Activated CD8-positive, alpha-beta T cell treated with anti-CD3 and anti-CD28 coated beads, Interleukin-2, amount 10 ng/mL, durations not matched to agents 7 days and 5 days (primary cell): ENCODE measurements around the gene SDR42E2. TPM values are rescaled to one million over a fixed set of nuclear protein-coding genes. Genes with fewer than 3 reads are reported as not detected.
"Not testable (repeated sequence)": the region's sequence is repeated elsewhere in the genome, so short reads cannot be mapped to it uniquely, and the experiment has no call there.

Source experiments
- ATAC-seq: fragments of 150-1000 bp; cut with Tn5 transposase; one replicate; pipeline ENCODE4 v1.10.0; 2021; ENCODE audit warnings: moderate library complexity
- CTCF ChIA-PET: fragments of 350-600 bp; sonication (Branson Sonifier 250); formaldehyde crosslinking; loops from one replicate; lab custom pipeline; 2021; ENCODE audit warnings: antibody characterized with exemption; lab: Charles Lee
- POLR2A ChIA-PET: fragments of 350-600 bp; sonication (Branson Sonifier 250); formaldehyde crosslinking; loops from one replicate; lab custom pipeline; 2021; ENCODE audit warnings: antibody characterized with exemption; lab: Charles Lee
- DNase-seq: peaks from one replicate; pipeline ENCODE4 v3.0.0-alpha.2; 2020
- H3K27ac Mint-ChIP-seq: one replicate; pipeline ENCODE4 v1.8.0; 2021; ENCODE audit warnings: mild to moderate bottlenecking, mixed read lengths
- H3K27me3 Mint-ChIP-seq: one replicate; pipeline ENCODE4 v1.8.0; 2021; ENCODE audit warnings: low read depth, mixed read lengths
- H3K36me3 Mint-ChIP-seq: one replicate; pipeline ENCODE4 v1.8.0; 2021; ENCODE audit warnings: low read depth, mixed read lengths
- H3K4me1 Mint-ChIP-seq: one replicate; pipeline ENCODE4 v1.8.0; 2021; ENCODE audit warnings: low read depth, mixed read lengths
- H3K4me3 Mint-ChIP-seq: one replicate; pipeline ENCODE4 v1.8.0; 2021; ENCODE audit warnings: mild to moderate bottlenecking, mixed read lengths
- H3K9me3 Mint-ChIP-seq: one replicate; pipeline ENCODE4 v1.8.0; 2022; ENCODE audit warnings: mixed read lengths; ENCODE audit not compliant: insufficient read depth
- total RNA-seq, 2 experiments: library from RNA; stranded (reverse); gene quantifications; one replicate each; pipeline ENCODE4 v1.2.3, GENCODE V29; 2021

Gene SDR42E2
- total RNA-seq, 2 experiments from 2014 or later: 0.16 TPM; not detected in 1

DNA sequence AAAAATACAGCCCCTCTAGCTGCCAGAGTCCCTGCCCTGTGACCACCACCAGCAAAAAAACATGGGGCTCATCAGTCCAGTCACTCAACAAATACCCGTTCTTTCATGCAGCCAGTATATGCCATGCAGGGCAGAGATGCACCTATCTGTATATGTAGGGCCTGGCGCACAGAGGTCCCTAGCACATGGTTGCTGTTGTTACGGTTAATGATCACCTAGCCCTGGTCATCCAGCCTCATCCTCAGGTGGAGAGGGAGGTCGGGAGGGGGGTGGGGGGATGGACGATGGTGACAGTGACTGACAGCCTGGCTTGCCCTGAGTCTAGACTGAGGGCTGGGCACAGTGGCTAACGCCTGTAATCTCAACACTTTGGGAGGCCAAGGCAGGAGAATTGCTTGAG lies 1.5 kb downstream of the SDR42E2 start:
- POLR2A ChIA-PET: no interaction called here
- Mint-ChIP-seq H3K36me3 (no peaks in the 10 kb centered on the region), H3K27ac (no peak overlapping the region), H3K9me3 (no peaks in the 10 kb centered on the region), H3K4me1 (no peaks in the 10 kb centered on the region), H3K27me3 (peaks cover 28% of the 10 kb centered on the region), H3K4me3 (no peak overlapping the region)
- CTCF ChIA-PET: no interaction called here
- ATAC-seq (no peak), DNase-seq (no peak)

DNA sequence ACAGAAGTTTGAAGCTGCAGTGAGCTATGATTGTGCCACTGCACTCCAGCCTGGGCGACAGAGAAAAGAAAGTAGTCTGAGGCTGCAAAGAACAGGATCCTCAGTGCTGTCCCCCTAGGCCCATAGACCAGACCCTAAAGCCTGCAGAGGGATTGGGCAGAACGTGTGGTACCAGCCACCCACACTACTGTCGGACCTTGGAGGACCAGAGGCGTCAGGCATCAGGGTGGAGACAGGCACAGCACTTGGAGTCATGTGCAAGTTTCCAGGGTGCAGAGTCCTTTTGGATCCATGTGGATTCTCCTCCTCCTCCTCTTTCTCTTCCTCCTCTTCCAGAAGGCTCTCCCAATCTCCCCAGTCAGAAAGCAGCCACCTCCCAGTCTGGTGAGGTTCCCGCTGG lies 2.2 kb downstream of the SDR42E2 start:
- ChIA-PET POLR2A (no interaction called here), CTCF (interaction anchor here (1.1 to 1.4 kb wide), 2 partner anchors 24 to 65 kb away, joined by 3 to 5 read pairs; no protein-coding TSS in a partner anchor)
- no peaks in the 10 kb centered on the region for H3K4me1 Mint-ChIP-seq
- no peaks in the 10 kb centered on the region for H3K9me3 Mint-ChIP-seq
- H3K36me3 Mint-ChIP-seq: no peaks in the 10 kb centered on the region
- H3K27me3 Mint-ChIP-seq: peaks cover 28% of the 10 kb centered on the region
- no peak for ATAC-seq
- H3K27ac Mint-ChIP-seq: no peak overlapping the region
- H3K4me3 Mint-ChIP-seq: no peak overlapping the region
- DNase-seq: no peak

DNA sequence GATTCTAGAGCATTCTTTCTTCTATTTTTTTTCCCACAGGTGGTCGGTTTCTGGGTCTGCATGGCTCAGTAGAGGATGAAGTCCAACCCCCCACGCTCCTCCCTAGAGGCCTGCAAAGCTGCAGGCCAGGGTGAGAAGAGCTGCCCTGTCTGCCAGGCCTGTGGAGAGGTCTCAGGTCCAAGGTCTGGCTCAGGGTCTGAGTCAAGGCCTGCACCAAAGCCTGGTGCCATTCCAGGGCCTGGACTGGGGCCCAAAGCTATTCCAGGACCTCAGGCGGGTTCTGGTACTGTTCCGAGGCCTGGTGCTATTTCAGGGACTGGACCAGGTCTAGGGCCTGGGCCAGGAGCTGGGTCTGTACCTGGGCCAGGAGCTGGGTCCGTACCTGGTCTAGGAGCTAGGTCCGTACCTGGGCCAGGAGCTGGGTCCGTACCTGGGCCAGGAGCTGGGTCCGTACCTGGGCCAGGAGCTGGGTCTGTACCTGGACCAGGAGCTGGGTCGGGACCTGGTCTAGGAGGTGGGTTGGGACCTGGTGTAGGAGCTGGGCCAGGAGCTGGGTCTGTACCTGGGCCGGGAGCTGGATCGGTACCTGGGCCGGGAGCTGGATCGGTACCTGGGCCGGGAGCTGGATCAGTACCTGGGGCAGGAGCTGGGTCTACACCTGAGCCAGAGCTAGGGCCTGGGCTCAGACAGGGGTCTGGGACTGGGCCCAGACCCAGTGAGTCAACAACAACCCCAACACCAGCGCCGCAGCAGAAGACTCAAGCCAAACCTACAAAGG lies 3.4 kb downstream of the SDR42E2 start:
- H3K4me3 Mint-ChIP-seq: no peak overlapping the region
- DNase-seq: no peak
- H3K27ac Mint-ChIP-seq: no peak overlapping the region
- H3K27me3 Mint-ChIP-seq: peaks cover 16% of the 10 kb centered on the region
- no peaks in the 10 kb centered on the region for H3K4me1 Mint-ChIP-seq
- H3K36me3 Mint-ChIP-seq: no peaks in the 10 kb centered on the region
- ATAC-seq: no peak
- ChIA-PET POLR2A (no interaction called here), CTCF (interaction anchor here (1.4 kb wide), 1 partner anchor 23 kb away, joined by 5 read pairs; no protein-coding TSS in a partner anchor)
- no peaks in the 10 kb centered on the region for H3K9me3 Mint-ChIP-seq

DNA sequence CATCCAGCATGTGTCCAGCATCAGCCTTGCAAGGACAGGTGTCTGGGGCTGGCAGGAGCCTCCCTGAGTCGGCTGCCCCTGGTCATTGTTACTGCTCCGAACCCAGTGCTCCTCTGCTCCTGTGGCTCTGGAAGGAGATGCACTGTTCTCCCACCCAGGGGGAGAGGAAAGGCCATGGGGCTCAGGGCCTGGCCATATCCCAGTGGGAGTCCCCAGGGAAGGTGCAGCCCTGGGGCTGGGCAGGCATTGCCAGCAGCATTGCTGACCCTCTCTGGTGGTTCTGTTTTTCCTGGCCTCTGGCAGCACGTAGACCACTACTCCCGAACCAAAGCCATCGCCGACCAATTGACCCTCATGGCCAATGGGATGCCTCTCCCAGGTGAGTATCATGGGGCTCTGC lies 9.6 kb downstream of the SDR42E2 start:
- no peaks in the 10 kb centered on the region for H3K4me1 Mint-ChIP-seq
- ChIA-PET POLR2A (no interaction called here), CTCF (interaction anchor here (0.8 kb wide), 1 partner anchor 16 kb away, joined by 3 read pairs; no protein-coding TSS in a partner anchor)
- DNase-seq (no peak), ATAC-seq (no peak)
- H3K27me3 Mint-ChIP-seq: no peaks in the 10 kb centered on the region
- no peaks in the 10 kb centered on the region for H3K36me3 Mint-ChIP-seq
- H3K27ac Mint-ChIP-seq: no peak overlapping the region
- H3K4me3 Mint-ChIP-seq: no peak overlapping the region
- no peaks in the 10 kb centered on the region for H3K9me3 Mint-ChIP-seq

DNA sequence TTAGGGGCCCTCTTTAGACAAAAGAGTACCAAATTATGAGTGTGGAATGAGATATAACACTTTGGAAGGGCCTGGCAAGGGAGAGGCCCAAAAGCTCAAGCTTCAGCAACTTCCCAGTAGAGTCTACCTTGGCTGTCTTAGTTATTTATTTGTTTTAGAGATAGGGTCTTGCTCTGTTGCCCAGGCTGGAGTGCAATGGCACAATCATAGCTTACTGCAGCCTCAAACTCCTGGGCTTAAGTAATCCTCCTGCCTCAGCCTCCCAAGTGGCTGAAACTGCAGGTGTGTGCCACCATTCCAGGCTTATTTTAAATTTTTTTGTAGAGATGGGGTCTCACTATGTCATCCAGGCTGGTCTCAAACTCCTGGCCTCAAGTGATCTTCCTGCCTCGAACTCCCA lies 10.3 kb downstream of the SDR42E2 start:
- H3K9me3 Mint-ChIP-seq, ATAC-seq, H3K4me1 Mint-ChIP-seq, DNase-seq, H3K36me3 Mint-ChIP-seq, H3K27ac Mint-ChIP-seq, POLR2A ChIA-PET, H3K27me3 Mint-ChIP-seq, H3K4me3 Mint-ChIP-seq: not testable (repeated sequence)
- CTCF ChIA-PET: interaction anchor here (0.8 kb wide), 1 partner anchor 16 kb away, joined by 3 read pairs; no protein-coding TSS in a partner anchor

DNA sequence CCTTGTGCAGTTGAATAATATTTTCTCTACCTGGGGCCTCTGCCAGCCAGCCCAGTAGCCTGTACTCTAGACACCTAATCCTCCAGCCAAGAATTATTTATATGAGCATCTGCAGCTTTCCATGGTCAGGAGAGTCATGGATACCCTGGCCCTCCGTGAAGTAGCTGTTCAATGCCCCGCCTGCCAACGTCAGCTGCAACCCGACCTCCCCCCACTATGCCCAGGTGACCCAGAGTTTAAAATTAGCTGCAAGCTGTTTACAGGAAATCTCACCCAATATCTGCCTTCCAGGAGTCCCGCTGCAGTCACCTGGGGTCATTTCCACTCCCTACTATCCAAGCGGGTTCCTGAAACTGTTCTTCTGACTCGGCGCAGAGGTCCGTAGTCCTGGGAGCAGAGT lies 12.3 kb downstream of the SDR42E2 start:
- DNase-seq (no peak), ATAC-seq (no peak)
- no peak overlapping the region for H3K27ac Mint-ChIP-seq
- ChIA-PET POLR2A (no interaction called here), CTCF (interaction anchor here (1.2 to 1.5 kb wide), 2 partner anchors 14 to 97 kb away, joined by 6 to 8 read pairs; no protein-coding TSS in a partner anchor)
- no peaks in the 10 kb centered on the region for H3K36me3 Mint-ChIP-seq
- H3K27me3 Mint-ChIP-seq: no peaks in the 10 kb centered on the region
- H3K4me3 Mint-ChIP-seq: no peak overlapping the region
- H3K4me1 Mint-ChIP-seq: no peaks in the 10 kb centered on the region
- no peaks in the 10 kb centered on the region for H3K9me3 Mint-ChIP-seq

DNA sequence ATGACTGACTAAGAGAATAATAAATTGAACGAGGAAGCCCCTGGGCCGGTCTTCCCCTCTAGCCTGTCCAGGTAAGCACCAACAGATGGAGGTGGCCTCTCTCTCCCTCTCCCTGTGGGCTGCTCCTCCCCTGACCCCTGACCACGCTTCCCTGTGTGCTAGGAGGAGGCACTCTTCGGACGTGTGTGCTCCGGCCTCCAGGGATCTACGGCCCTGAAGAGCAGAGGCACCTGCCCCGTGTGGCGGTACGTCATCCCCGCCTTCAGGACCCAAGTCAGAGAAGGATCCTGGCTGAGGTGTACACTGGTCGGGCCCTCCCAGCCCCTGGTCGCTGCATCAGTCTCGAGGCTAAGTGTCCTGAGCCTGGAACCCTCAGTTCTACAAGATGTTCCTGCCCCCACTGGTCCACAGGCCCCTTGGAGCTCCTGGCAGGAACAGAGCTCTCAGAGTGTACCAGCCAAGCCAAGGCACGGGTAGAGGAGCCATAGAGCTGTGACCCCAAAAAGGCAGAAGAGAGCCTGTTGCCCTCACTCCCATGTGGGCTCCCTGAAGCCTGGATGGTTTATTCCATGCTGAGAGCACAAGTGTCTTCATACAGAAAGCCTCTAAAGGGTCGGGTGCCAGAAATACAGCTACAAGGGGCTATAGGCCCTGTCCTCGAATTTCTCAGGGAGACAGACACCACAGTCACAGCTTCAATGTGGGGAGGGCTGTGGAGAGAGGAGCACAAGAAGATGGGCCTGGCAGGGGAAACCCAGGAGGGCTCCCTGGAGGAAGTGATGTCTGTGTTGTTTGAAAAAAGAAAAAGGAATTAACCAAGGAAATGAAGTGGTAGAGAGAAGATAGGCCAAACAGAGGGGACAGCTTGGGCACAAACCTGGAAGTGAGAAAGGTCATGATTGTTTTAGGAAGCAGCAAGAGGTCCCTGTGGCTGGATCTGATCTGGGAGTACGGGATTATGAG lies 15.9 kb downstream of the SDR42E2 start:
- no peaks in the 10 kb centered on the region for H3K27me3 Mint-ChIP-seq
- DNase-seq (no peak), ATAC-seq (no peak)
- no peak overlapping the region for H3K27ac Mint-ChIP-seq
- no peak overlapping the region for H3K4me3 Mint-ChIP-seq
- no peaks in the 10 kb centered on the region for H3K4me1 Mint-ChIP-seq
- ChIA-PET CTCF (interaction anchor here (1.6 to 1.9 kb wide), 2 partner anchors 9 to 11 kb away, joined by 4 to 9 read pairs; no protein-coding TSS in a partner anchor), POLR2A (no interaction called here)
- no peaks in the 10 kb centered on the region for H3K9me3 Mint-ChIP-seq
- no peaks in the 10 kb centered on the region for H3K36me3 Mint-ChIP-seq

DNA sequence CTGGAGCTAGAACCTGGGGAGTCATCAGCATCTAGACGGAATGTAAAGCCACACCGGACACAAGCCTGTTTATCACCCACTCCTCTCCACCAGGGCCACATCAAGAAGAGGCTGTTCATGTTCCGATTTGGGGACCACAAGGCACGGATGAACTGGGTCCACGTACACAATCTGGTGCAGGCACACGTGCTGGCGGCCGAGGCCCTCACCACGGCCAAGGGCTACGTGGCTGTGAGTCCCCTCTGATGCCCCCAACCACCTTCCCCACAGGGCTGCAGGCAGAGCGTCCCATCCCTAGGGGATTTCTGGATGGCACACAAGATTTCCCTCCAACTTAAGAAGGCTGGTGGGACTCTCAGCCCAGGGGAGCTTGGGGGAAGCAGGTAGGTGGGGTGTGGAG lies 19.1 kb downstream of the SDR42E2 start:
- ChIA-PET POLR2A (no interaction called here), CTCF (interaction anchor here (1.2 kb wide), 1 partner anchor 104 kb away, joined by 3 read pairs; no protein-coding TSS in a partner anchor)
- H3K4me3 Mint-ChIP-seq: no peak overlapping the region
- H3K36me3 Mint-ChIP-seq: no peaks in the 10 kb centered on the region
- no peaks in the 10 kb centered on the region for H3K9me3 Mint-ChIP-seq
- DNase-seq (no peak), ATAC-seq (no peak)
- no peaks in the 10 kb centered on the region for H3K27me3 Mint-ChIP-seq
- no peak overlapping the region for H3K27ac Mint-ChIP-seq
- no peaks in the 10 kb centered on the region for H3K4me1 Mint-ChIP-seq

DNA sequence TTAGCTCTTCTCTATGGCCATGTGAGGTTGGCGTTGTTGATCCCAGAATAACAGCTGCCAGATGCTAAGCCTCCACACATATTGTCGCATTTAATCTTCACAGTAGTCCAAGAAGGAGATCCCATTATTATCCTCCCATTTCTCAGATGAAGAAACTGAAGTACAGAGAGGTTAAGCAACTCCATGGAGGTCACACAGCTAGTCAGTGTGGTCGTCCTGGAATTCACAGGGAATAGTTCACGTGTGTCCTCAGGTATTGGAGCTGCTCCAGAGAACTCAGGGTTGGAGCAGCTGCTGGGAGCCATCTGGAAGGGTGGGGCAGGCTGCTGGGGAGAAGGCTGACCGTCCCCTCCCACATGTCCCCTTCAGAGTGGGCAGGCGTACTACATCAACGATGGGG lies 19.5 kb downstream of the SDR42E2 start:
- DNase-seq (no peak), ATAC-seq (no peak)
- no peaks in the 10 kb centered on the region for H3K4me1 Mint-ChIP-seq
- H3K9me3 Mint-ChIP-seq: no peaks in the 10 kb centered on the region
- ChIA-PET POLR2A (no interaction called here), CTCF (no interaction called here)
- H3K27ac Mint-ChIP-seq: no peak overlapping the region
- no peak overlapping the region for H3K4me3 Mint-ChIP-seq
- no peaks in the 10 kb centered on the region for H3K27me3 Mint-ChIP-seq
- no peaks in the 10 kb centered on the region for H3K36me3 Mint-ChIP-seq

DNA sequence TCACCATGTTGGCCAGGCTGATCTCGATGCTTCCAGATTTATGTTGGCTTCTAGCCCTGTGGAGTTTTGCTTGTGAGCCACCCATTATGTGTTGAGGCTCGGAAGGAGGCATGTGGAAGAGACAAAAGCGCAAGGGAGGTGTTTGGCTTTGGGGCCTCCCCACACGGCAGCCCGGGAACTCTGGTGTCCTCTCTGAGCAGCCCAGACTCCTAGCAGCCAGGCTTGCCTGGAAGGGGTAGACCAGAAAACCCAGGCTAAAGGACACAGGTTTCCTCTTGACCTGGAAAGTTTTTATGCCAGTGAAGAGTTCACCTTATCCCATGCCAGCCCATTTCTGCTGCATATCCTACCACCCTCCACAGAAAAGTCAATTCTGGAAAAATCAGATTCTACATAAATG lies 21.0 kb downstream of the SDR42E2 start:
- Mint-ChIP-seq H3K27ac (no peak overlapping the region), H3K9me3 (no peaks in the 10 kb centered on the region), H3K36me3 (no peaks in the 10 kb centered on the region), H3K4me1 (peaks cover 4% of the 10 kb centered on the region), H3K4me3 (no peak overlapping the region), H3K27me3 (no peaks in the 10 kb centered on the region)
- ATAC-seq (no peak), DNase-seq (no peak)
- ChIA-PET POLR2A (no interaction called here), CTCF (interaction anchor here (1.1 kb wide), 1 partner anchor 105 kb away, joined by 4 read pairs; no protein-coding TSS in a partner anchor)

DNA sequence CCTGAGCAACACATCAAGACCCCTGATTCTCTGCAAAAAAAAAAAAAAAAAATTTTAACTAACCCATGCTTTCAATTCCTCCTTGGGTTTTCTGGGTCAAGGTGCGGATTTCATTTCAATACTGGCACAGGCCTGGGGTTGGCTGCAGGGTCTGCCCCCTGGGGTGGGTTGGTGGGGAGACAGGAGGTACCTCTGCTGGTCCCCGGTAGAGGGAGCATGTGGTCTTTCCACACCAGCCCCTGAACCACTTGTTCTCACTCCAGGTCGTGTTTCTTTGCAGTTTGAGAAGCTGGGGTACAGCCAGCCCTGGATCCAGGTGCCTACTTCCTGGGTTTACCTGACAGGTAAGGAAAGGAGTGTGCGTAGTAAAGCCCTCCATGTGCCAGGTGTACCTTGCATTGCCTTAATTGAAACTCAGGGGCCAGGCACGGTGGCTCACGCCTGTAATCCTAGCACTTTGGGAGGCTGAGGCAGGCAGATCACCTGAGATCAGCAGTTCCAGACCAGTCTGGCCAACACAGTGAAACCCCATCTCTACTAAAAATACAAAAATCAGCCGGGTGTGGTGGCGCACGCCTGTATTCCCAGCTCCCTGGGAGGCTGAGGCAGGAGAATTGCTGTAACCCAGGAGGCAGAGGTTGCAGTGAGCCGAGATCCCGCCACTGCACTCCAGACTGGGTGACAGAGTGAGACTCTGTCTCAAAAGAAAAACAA lies 21.8 kb downstream of the SDR42E2 start:
- no peak overlapping the region for H3K27ac Mint-ChIP-seq
- no peak for ATAC-seq
- no peaks in the 10 kb centered on the region for H3K9me3 Mint-ChIP-seq
- ChIA-PET POLR2A (no interaction called here), CTCF (interaction anchor here (1.1 to 1.4 kb wide), 2 partner anchors 24 to 106 kb away, joined by 3 to 4 read pairs; no protein-coding TSS in a partner anchor)
- H3K27me3 Mint-ChIP-seq: no peaks in the 10 kb centered on the region
- no peak overlapping the region for H3K4me3 Mint-ChIP-seq
- DNase-seq: no peak
- peaks cover 11% of the 10 kb centered on the region for H3K4me1 Mint-ChIP-seq
- H3K36me3 Mint-ChIP-seq: no peaks in the 10 kb centered on the region
